A549 (cell line): ENCODE results near the gene TSC22D2. TPM values are rescaled to one million over a fixed set of nuclear protein-coding genes. Genes with fewer than 3 reads are reported as not detected.

ENCODE experiments used
- ATAC-seq, 2 experiments: fragments of 200-7000 bp in 1 of 2; fragments of >200 bp in 1 of 2; cut with Nextera tagmentation in 1 of 2; cut with Tn5 transposase in 1 of 2; 3 replicates each; pipeline versions ENCODE4 v1.8.0 to v1.9.1; 2018 to 2020; ENCODE audit warnings: mild to moderate bottlenecking in 1 of 2, moderate library complexity in 1 of 2
- CTCF ChIA-PET: fragments of 300-600 bp; sonication (Branson Sonifier 250); formaldehyde crosslinking; extraction: SDS; loops from one replicate; lab custom pipeline; 2021; ENCODE audit warnings: antibody characterized with exemption, inconsistent platforms; lab: Yijun Ruan, JAX
- POLR2A ChIA-PET: fragments of 350-600 bp; formaldehyde crosslinking; extraction: SDS; loops from one replicate; lab custom pipeline; 2021; ENCODE audit warnings: antibody characterized with exemption, inconsistent platforms; lab: Yijun Ruan, JAX
- DNase-seq, 2 experiments: peaks; one replicate each; pipeline versions ENCODE4 v3.0.0 to v3.0.0-alpha.2; 2011 to 2016; ENCODE audit warnings: low read depth in 1 of 2, low spot score in 1 of 2
- FAIRE-seq: peaks from 2 replicates; lab custom pipeline; 2011; peaks lifted over from hg19 to GRCh38; lab: Jason Lieb, UNC
- H3K27ac ChIP-seq, 2 experiments: fragments of >200 bp; sonication (Bioruptor Twin); formaldehyde crosslinking; 3 replicates each; pipeline ENCODE4 v1.5.1; 2016 to 2017
- H3K4me1 ChIP-seq: fragments of >200 bp; sonication (Bioruptor Twin); formaldehyde crosslinking; 3 replicates; pipeline ENCODE4 v1.6.1; 2016
- H3K4me2 ChIP-seq: fragments of >200 bp; sonication (Bioruptor Twin); formaldehyde crosslinking; 3 replicates; pipeline ENCODE4 v1.6.1; 2016
- H3K4me3 ChIP-seq: fragments of >200 bp; sonication (Bioruptor Twin); formaldehyde crosslinking; 3 replicates; pipeline ENCODE4 v1.5.1; 2016
- H3K9me3 ChIP-seq: fragments of >200 bp; sonication (Bioruptor Twin); formaldehyde crosslinking; 3 replicates; pipeline ENCODE4 v1.6.1; 2016
- BCL3 ChIP-seq: fragments of >200 bp; sonication (Bioruptor Twin); formaldehyde crosslinking; IDR thresholded peaks from 3 replicates; pipeline ENCODE4 v1.6.1; 2016
- CBX8 ChIP-seq: fragments of 200-600 bp; sonication (generic); IDR thresholded peaks from 2 replicates; pipeline ENCODE4 v1.6.1; 2016
- CTCF ChIP-seq: fragments of >200 bp; sonication (Bioruptor Twin); formaldehyde crosslinking; IDR thresholded peaks from 3 replicates; pipeline ENCODE4 v1.5.1; 2016
- EHF ChIP-seq: fragments of 250-450 bp; sonication (Bioruptor Pico); IDR thresholded peaks from 2 replicates; pipeline ENCODE4 v1.5.0; 2020; ENCODE audit warnings: mild to moderate bottlenecking
- FOSB ChIP-seq: fragments of 250-450 bp; sonication (Bioruptor Pico); IDR thresholded peaks from 2 replicates; pipeline ENCODE4 v1.5.0; 2020; ENCODE audit warnings: mild to moderate bottlenecking, moderate library complexity
- FOSL2 ChIP-seq, 2 experiments: fragments of 450-650 bp in 1 of 2; fragments of >200 bp in 1 of 2; sonication (Bioruptor Twin) in 1 of 2; formaldehyde crosslinking; IDR thresholded peaks; 2 replicates each; pipeline versions ENCODE4 v1.5.0 to v1.6.1; 2016 to 2020; ENCODE audit warnings: mild to moderate bottlenecking in 1 of 2, moderate library complexity in 1 of 2
- HES2 ChIP-seq: fragments of >200 bp; sonication (Bioruptor Twin); formaldehyde crosslinking; IDR thresholded peaks from 2 replicates; pipeline ENCODE4 v1.6.1; 2016
- HOXA7 ChIP-seq: fragments of 250-450 bp; sonication (Bioruptor Pico); IDR thresholded peaks from 2 replicates; pipeline ENCODE4 v1.5.0; 2020; ENCODE audit warnings: mild to moderate bottlenecking, moderate library complexity
- HOXB13 ChIP-seq: fragments of 250-450 bp; sonication (Bioruptor Pico); IDR thresholded peaks from 2 replicates; pipeline ENCODE4 v1.5.0; 2020; ENCODE audit warnings: low read depth, mild to moderate bottlenecking, moderate library complexity
- JUN ChIP-seq, 2 experiments: fragments of >200 bp; sonication (Bioruptor Twin); formaldehyde crosslinking; IDR thresholded peaks; 2 replicates in 1 of 2; 3 replicates in 1 of 2; pipeline ENCODE4 v1.6.1; 2016 to 2017
- JUNB ChIP-seq: fragments of >200 bp; sonication (Bioruptor Twin); formaldehyde crosslinking; IDR thresholded peaks from 2 replicates; pipeline ENCODE4 v1.6.1; 2016
- KDM5A ChIP-seq: fragments of 200-600 bp; sonication (generic); IDR thresholded peaks from 2 replicates; pipeline ENCODE4 v1.6.1; 2016; ENCODE audit warnings: antibody characterized with exemption, mild to moderate bottlenecking
- MAFK ChIP-seq: fragments of 450-650 bp; IDR thresholded peaks from 2 replicates; pipeline ENCODE4 v1.6.1; 2014; ENCODE audit not compliant: partially characterized antibody
- MAX ChIP-seq: IDR thresholded peaks from 2 replicates; pipeline ENCODE4 v1.6.1; 2012
- NPAS2 ChIP-seq: fragments of 250-450 bp; sonication (Bioruptor Pico); IDR thresholded peaks from 2 replicates; pipeline ENCODE4 v1.8.0; 2022; ENCODE audit warnings: mild to moderate bottlenecking, moderate library complexity, borderline replicate concordance
- PHF8 ChIP-seq: fragments of 200-600 bp; sonication (generic); IDR thresholded peaks from 2 replicates; pipeline ENCODE4 v1.6.1; 2016; ENCODE audit warnings: low read depth, mild to moderate bottlenecking, antibody characterized with exemption, moderate library complexity, borderline replicate concordance
- RAD21 ChIP-seq, 2 experiments: fragments of >200 bp in 1 of 2; sonication (Bioruptor Twin) in 1 of 2; formaldehyde crosslinking in 1 of 2; IDR thresholded peaks in 1 of 2; conservative IDR thresholded peaks in 1 of 2; 2 replicates in 1 of 2; 3 replicates in 1 of 2; pipeline ENCODE4 v1.6.1; 2012 to 2018; ENCODE audit warnings: inconsistent platforms in 1 of 2
- RARB ChIP-seq: fragments of 250-450 bp; sonication (Bioruptor Pico); IDR thresholded peaks from 2 replicates; pipeline ENCODE4 v1.8.0; 2021; ENCODE audit warnings: mild to moderate bottlenecking, moderate library complexity
- TFCP2L1 ChIP-seq: fragments of 250-450 bp; sonication (Bioruptor Pico); IDR thresholded peaks from 2 replicates; pipeline ENCODE4 v1.5.0; 2021; ENCODE audit warnings: mild to moderate bottlenecking
- TP53 ChIP-seq: fragments of 250-450 bp; sonication (Bioruptor Pico); IDR thresholded peaks from 2 replicates; pipeline ENCODE4 v1.5.0; 2021; ENCODE audit warnings: mild to moderate bottlenecking, moderate library complexity
- ZC3H11A ChIP-seq: fragments of 450-650 bp; IDR thresholded peaks from 2 replicates; pipeline ENCODE4 v1.6.1; 2014; ENCODE audit warnings: antibody characterized with exemption, mild to moderate bottlenecking
- ZFP36 ChIP-seq: fragments of 450-650 bp; IDR thresholded peaks from 2 replicates; pipeline ENCODE4 v1.6.1; 2014; ENCODE audit warnings: borderline replicate concordance; ENCODE audit not compliant: partially characterized antibody
- WGBS: methylation state at CpG from one replicate; pipeline ENCODE4 v1.1.6; 2017; ENCODE audit errors: missing lambda C conversion rate; 5-methylcytosine and 5-hydroxymethylcytosine counted together
- polyA plus RNA-seq, 4 experiments: library from polyadenylated mRNA; depleted of rRNA in 3 of 4; stranded (reverse); fragments of >200 nt; fragmentation: RNase III in 1 of 4; extraction: RNeasy Plus Mini Kit Qiagen cat#74134 plus additional on column Dnase treatment in 1 of 4; gene quantifications; 2 replicates in 3 of 4; 3 replicates in 1 of 4; pipeline ENCODE4 v1.2.3, GENCODE V29; 2011 to 2017
- TF ChIP-seq, protein P1 (sequence below): fragments of 250-450 bp; sonication (Bioruptor Pico); IDR thresholded peaks from 2 replicates; pipeline ENCODE4 v1.5.0; 2020; ENCODE audit warnings: low read depth, mild to moderate bottlenecking, moderate library complexity
- TF ChIP-seq, protein P2 (sequence below): fragments of 150-350 bp; IDR thresholded peaks from 2 replicates; pipeline ENCODE4 v1.6.1; 2014; ENCODE audit warnings: low read depth, mild to moderate bottlenecking, low read length

Gene TSC22D2
- polyA plus RNA-seq, 2 of the 4 experiments (the other 2 are of a cell fraction): 8.8 to 13.9 TPM

DNA sequence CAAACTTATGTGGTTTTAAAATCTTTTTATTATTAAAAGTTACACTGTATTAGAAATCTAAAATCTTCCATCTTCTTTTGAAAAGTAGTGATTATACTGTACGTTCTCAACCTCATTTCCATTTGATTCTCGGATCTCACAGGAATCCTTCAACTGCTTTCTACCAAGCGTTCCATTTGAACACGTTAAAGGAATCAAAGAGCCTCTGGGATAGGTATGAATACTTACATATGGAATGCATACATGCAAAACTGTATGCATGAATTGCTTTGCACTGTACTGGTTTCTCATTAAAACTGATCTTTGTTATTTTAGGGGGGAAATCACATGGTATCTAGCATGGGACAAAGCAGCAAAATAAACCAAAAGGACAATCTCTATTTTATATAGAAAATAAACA, 14.8 kb downstream of the TSC22D2 start:
- Histone ChIP-seq H3K27ac (no peak overlapping the region), H3K4me1 (peaks cover 37% of the 10 kb centered on the region), H3K4me2 (no peak overlapping the region), H3K9me3 (no peaks in the 10 kb centered on the region), H3K4me3 (no peak overlapping the region)
- ChIA-PET CTCF (interaction anchor here (2.0 kb wide), 1 partner anchor 73 kb away, joined by 5 read pairs; no protein-coding TSS in a partner anchor), POLR2A (no interaction called here)
- ATAC-seq: no peak
- no peak for FAIRE-seq
- DNase-seq: no peak
- WGBS: 92% methylated on average over 4 of the region's 4 CpGs
- TF ChIP-seq ZC3H11A (no peak), ZFP36 (no peak), HES2 (no peak), BCL3 (no peak), CBX8 (no peak), PHF8 (no peak), FOSL2 (IDR thresholded peaks at IDR 0.05) (no peak), FOSL2 (CRISPR knock-in tag; IDR thresholded peaks at IDR 0.05) (no peak), TP53 (CRISPR knock-in tag) (no peak), MAFK (no peak), JUN (IDR thresholded peaks at IDR 0.05) (no peak), RARB (CRISPR knock-in tag) (no peak), CTCF (no peak), NPAS2 (CRISPR knock-in tag) (no peak)
- TF ChIP-seq, protein P1, sequence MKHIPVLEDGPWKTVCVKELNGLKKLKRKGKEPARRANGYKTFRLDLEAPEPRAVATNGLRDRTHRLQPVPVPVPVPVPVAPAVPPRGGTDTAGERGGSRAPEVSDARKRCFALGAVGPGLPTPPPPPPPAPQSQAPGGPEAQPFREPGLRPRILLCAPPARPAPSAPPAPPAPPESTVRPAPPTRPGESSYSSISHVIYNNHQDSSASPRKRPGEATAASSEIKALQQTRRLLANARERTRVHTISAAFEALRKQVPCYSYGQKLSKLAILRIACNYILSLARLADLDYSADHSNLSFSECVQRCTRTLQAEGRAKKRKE (CRISPR knock-in tag): no peak

GRCh38 chr3:150423761-150424160, 15.7 kb downstream of the TSC22D2 start:
- ChIA-PET CTCF (interaction anchor here (4.1 kb wide), 1 partner anchor 13 kb away, joined by 20 read pairs; no protein-coding TSS in a partner anchor), POLR2A (no interaction called here)
- TF ChIP-seq TP53 (CRISPR knock-in tag): no peak
- no peak for TF ChIP-seq KDM5A
- TF ChIP-seq HOXB13 (CRISPR knock-in tag): no peak
- TF ChIP-seq TFCP2L1 (CRISPR knock-in tag): no peak
- no peak for TF ChIP-seq RAD21 (conservative IDR thresholded peaks at IDR 0.05 in 1 of 2, IDR thresholded peaks at IDR 0.05 in 1 of 2)
- TF ChIP-seq EHF (CRISPR knock-in tag): no peak
- no peak for TF ChIP-seq HOXA7
- TF ChIP-seq FOSB: no peak
- no peak for TF ChIP-seq JUNB
- TF ChIP-seq ZC3H11A: no peak
- no peak for TF ChIP-seq MAX
- TF ChIP-seq, protein P2, sequence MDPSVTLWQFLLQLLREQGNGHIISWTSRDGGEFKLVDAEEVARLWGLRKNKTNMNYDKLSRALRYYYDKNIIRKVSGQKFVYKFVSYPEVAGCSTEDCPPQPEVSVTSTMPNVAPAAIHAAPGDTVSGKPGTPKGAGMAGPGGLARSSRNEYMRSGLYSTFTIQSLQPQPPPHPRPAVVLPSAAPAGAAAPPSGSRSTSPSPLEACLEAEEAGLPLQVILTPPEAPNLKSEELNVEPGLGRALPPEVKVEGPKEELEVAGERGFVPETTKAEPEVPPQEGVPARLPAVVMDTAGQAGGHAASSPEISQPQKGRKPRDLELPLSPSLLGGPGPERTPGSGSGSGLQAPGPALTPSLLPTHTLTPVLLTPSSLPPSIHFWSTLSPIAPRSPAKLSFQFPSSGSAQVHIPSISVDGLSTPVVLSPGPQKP: no peak
- Histone ChIP-seq H3K9me3 (no peaks in the 10 kb centered on the region), H3K4me2 (no peak overlapping the region), H3K27ac (no peak overlapping the region), H3K4me1 (peaks cover 29% of the 10 kb centered on the region), H3K4me3 (no peak overlapping the region)
- ATAC-seq (no peak), DNase-seq (no peak), FAIRE-seq (no peak)
- WGBS: 85% methylated on average over 4 of the region's 4 CpGs
